HEK293T (cell line): ENCODE results near the gene KIF16B.

Experiments used
- SP1 ChIP-seq: fragments of 450-650 bp; IDR thresholded peaks from 2 replicates; pipeline ENCODE4 v1.6.1; 2017
- SUZ12 ChIP-seq: fragments of 450-650 bp; IDR thresholded peaks from 2 replicates; pipeline ENCODE4 v1.6.1; 2016; ENCODE audit warnings: mild to moderate bottlenecking

- TF ChIP-seq SUZ12 = no peak
- TF ChIP-seq SP1 = no peak
Measured at GRCh38 chr20:16616317-16616716, 43.1 kb upstream of the KIF16B start.
